ENCODE data around the gene TAAR2. TPM values are rescaled to one million over a fixed set of nuclear protein-coding genes. Genes with fewer than 3 reads are reported as not detected.

TAAR2 gene
- total and polyA plus RNA-seq, 2 donors (not counting 3 experiments of a cell fraction or from before 2014, with no cell fraction given) = not detected

- BruUV-seq (replicated peaks) = no TSS peak
- no peaks in the 10 kb centered on the region for H3K9me1 ChIP-seq (replicated peaks; ENCODE audit: control insufficient read depth, extremely low read depth, insufficient read depth, low read length)
- intact Hi-C loops (cut with micrococcal nuclease) (no loop called here), dilution Hi-C loops (cut with MboI; ENCODE audit: extremely low pct_ligation_motif_present, low sequenced_read_pairs) (no loop called here)
- no peak overlapping the region for H2AFZ ChIP-seq (ENCODE audit: low read depth, low read length)
- H3K4me1 ChIP-seq (ENCODE audit: control insufficient read depth, extremely low read depth, insufficient read depth, low read length) = no peaks in the 10 kb centered on the region
- FAIRE-seq = no peak
- H3K4me2 ChIP-seq (ENCODE audit: insufficient read depth, low read length) = no peak overlapping the region
- peaks cover 0 to 3% of the 10 kb centered on the region in 2 experiments for H3K27me3 ChIP-seq (ENCODE audit: control insufficient read depth in 2 of 2, insufficient read depth in 2 of 2, low read length in 2 of 2)
- ChIA-PET POLR2A (no interaction called here), CTCF (no interaction called here)
- H4K20me1 ChIP-seq (replicated peaks; ENCODE audit: control insufficient read depth, extremely low read depth, insufficient read depth, low read length) = no peaks in the 10 kb centered on the region
- H3K9ac ChIP-seq (replicated peaks; ENCODE audit: extremely low read depth, insufficient read depth, low read length) = no peak overlapping the region
- no peaks in the 10 kb centered on the region for H3K9me3 ChIP-seq (replicated peaks; ENCODE audit: control insufficient read depth, insufficient read depth, low read length)
- H3K27ac ChIP-seq (ENCODE audit: insufficient read depth, low read depth, low read length) = no peak overlapping the region
- no peaks in the 10 kb centered on the region for H3K36me3 ChIP-seq (ENCODE audit: control insufficient read depth in 2 of 2, extremely low read depth in 1 of 2, insufficient read depth in 2 of 2, low read length in 2 of 2)
- H3K79me2 ChIP-seq (ENCODE audit: control insufficient read depth, insufficient read depth, low read length) = no peaks in the 10 kb centered on the region
- no peak for DNase-seq (ENCODE audit: low read depth, low spot score)
- no peak overlapping the region for H3K4me3 ChIP-seq (replicated peaks in 1 of 3; ENCODE audit: insufficient read depth in 1 of 3, low read depth in 1 of 3, low read length in 3 of 3)
- TF ChIP-seq POLR2A (IDR thresholded peaks at IDR 0.05; ENCODE audit: low read depth, low read length) = no peak
- TF ChIP-seq, protein P1, sequence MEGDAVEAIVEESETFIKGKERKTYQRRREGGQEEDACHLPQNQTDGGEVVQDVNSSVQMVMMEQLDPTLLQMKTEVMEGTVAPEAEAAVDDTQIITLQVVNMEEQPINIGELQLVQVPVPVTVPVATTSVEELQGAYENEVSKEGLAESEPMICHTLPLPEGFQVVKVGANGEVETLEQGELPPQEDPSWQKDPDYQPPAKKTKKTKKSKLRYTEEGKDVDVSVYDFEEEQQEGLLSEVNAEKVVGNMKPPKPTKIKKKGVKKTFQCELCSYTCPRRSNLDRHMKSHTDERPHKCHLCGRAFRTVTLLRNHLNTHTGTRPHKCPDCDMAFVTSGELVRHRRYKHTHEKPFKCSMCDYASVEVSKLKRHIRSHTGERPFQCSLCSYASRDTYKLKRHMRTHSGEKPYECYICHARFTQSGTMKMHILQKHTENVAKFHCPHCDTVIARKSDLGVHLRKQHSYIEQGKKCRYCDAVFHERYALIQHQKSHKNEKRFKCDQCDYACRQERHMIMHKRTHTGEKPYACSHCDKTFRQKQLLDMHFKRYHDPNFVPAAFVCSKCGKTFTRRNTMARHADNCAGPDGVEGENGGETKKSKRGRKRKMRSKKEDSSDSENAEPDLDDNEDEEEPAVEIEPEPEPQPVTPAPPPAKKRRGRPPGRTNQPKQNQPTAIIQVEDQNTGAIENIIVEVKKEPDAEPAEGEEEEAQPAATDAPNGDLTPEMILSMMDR (IDR thresholded peaks at IDR 0.05; ENCODE audit: extremely low read depth in 1 of 2, insufficient read depth in 1 of 2, low read depth in 1 of 2, low read length in 2 of 2) = peak in 1 of 2 donors; percentile 11
Measured at GRCh38 chr6:132598473-132598872, 25.6 kb downstream of the TAAR2 start.

DNA sequence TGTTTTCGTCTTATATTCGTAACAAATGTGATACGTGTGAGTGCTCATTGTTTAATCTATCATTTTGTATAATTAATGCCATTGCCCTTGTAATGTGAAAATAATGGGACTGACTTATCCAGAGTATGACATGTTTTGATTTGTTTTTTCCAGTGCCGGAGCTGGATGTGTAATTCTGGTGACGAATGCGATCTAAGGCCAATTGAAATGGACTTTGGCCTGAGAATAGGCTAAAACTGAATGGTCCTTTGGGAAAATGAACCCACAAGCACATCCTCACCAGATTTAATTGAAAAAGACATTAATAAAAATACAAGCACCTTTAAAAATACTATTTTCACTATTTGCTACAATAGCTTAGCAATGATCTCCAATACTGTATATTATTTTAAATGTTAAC is 27.9 kb downstream of the TAAR2 start:
- no peak for FAIRE-seq
- no TSS peak for BruUV-seq (replicated peaks)
- no peak for DNase-seq (ENCODE audit: low read depth, low spot score)
- Histone ChIP-seq H3K9me3 (replicated peaks; ENCODE audit: control insufficient read depth, insufficient read depth, low read length) (no peaks in the 10 kb centered on the region), H3K4me2 (ENCODE audit: insufficient read depth, low read length) (no peak overlapping the region), H3K27ac (ENCODE audit: insufficient read depth, low read depth, low read length) (no peak overlapping the region), H3K4me3 (replicated peaks in 1 of 3; ENCODE audit: insufficient read depth in 1 of 3, low read depth in 1 of 3, low read length in 3 of 3) (no peak overlapping the region), H3K79me2 (ENCODE audit: control insufficient read depth, insufficient read depth, low read length) (no peaks in the 10 kb centered on the region), H3K27me3 (ENCODE audit: control insufficient read depth in 2 of 2, insufficient read depth in 2 of 2, low read length in 2 of 2) (peaks cover 2% of the 10 kb centered on the region in 2 experiments), H3K4me1 (ENCODE audit: control insufficient read depth, extremely low read depth, insufficient read depth, low read length) (no peaks in the 10 kb centered on the region), H3K9ac (replicated peaks; ENCODE audit: extremely low read depth, insufficient read depth, low read length) (no peak overlapping the region), H4K20me1 (replicated peaks; ENCODE audit: control insufficient read depth, extremely low read depth, insufficient read depth, low read length) (no peaks in the 10 kb centered on the region), H3K36me3 (ENCODE audit: control insufficient read depth in 2 of 2, extremely low read depth in 1 of 2, insufficient read depth in 2 of 2, low read length in 2 of 2) (no peaks in the 10 kb centered on the region), H2AFZ (ENCODE audit: low read depth, low read length) (no peak overlapping the region), H3K9me1 (replicated peaks; ENCODE audit: control insufficient read depth, extremely low read depth, insufficient read depth, low read length) (no peaks in the 10 kb centered on the region)
- intact Hi-C loops (cut with micrococcal nuclease) = no loop called here
- dilution Hi-C loops (cut with MboI; ENCODE audit: extremely low pct_ligation_motif_present, low sequenced_read_pairs) = no loop called here
- POLR2A ChIA-PET = no interaction called here
- CTCF ChIA-PET = interaction anchor here (1.0 to 1.4 kb wide), 2 partner anchors 66 to 120 kb away, joined by 3 read pairs; no protein-coding TSS in a partner anchor
- no peak for TF ChIP-seq POLR2A (IDR thresholded peaks at IDR 0.05; ENCODE audit: low read depth, low read length)
